ENCODE data around the gene TRIM29.
"Not testable (repeated sequence)": the region's sequence is repeated elsewhere in the genome, so short reads cannot be mapped to it uniquely, and the experiment has no call there.

TRIM29 gene

DNA sequence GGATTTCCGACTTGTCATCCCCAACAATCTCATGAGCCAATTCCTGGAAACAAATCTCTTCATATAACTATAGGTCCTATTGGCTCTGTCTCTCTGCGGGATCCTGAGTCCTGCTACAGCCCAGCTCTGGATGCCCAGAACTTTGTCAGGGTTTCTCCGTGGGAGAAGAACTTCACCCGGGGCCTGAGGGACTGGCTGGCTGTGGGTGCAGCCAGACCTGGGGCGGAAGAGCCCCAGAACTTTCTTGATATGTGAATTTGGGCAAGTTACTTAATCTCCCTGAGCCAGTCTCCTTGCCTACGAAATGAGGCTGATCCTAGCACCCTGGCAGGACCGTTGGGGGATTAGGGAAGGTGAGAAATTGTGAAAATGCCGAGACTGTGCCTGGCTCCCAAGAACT, 6.6 kb upstream of the TRIM29 start:
- peaks cover 74% of the 10 kb centered on the region for H3K27me3 Mint-ChIP-seq (ENCODE audit: low read depth)
- H3K9me3 Mint-ChIP-seq = no peaks in the 10 kb centered on the region

DNA sequence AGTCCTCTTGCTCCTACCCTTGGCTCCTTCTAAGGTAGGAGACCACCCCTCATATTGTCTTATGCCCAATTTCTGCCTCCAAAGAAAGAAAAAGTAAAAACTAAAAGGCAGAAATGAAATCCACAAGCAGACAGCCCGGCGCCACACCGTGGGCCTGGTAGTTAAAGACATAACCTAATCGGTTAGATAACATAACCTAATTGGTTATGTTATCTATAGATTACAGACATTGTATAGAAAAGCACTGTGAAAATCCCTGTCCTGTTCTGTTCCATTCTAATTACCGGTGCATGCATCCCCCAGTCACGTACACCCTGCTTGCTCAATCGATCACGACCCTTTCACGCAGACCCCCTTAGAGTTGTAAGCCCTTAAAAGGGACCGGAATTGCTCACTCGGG, 5.6 kb upstream of the TRIM29 start:
- H3K27me3 Mint-ChIP-seq (ENCODE audit: low read depth) = peaks cover 72% of the 10 kb centered on the region

More for the DNA sequence above, 6.6 kb upstream of the TRIM29 start:
- no peaks in the 10 kb centered on the region for H3K4me1 Mint-ChIP-seq
- TF ChIP-seq, protein P1, sequence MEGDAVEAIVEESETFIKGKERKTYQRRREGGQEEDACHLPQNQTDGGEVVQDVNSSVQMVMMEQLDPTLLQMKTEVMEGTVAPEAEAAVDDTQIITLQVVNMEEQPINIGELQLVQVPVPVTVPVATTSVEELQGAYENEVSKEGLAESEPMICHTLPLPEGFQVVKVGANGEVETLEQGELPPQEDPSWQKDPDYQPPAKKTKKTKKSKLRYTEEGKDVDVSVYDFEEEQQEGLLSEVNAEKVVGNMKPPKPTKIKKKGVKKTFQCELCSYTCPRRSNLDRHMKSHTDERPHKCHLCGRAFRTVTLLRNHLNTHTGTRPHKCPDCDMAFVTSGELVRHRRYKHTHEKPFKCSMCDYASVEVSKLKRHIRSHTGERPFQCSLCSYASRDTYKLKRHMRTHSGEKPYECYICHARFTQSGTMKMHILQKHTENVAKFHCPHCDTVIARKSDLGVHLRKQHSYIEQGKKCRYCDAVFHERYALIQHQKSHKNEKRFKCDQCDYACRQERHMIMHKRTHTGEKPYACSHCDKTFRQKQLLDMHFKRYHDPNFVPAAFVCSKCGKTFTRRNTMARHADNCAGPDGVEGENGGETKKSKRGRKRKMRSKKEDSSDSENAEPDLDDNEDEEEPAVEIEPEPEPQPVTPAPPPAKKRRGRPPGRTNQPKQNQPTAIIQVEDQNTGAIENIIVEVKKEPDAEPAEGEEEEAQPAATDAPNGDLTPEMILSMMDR (IDR thresholded peaks at IDR 0.05; ENCODE audit: unreplicated experiment in 3 of 3) = no peak
- H3K4me3 Mint-ChIP-seq = no peak overlapping the region
- no peaks in the 10 kb centered on the region for H3K36me3 Mint-ChIP-seq (ENCODE audit: low read depth)
- H3K27ac Mint-ChIP-seq = no peak overlapping the region

DNA sequence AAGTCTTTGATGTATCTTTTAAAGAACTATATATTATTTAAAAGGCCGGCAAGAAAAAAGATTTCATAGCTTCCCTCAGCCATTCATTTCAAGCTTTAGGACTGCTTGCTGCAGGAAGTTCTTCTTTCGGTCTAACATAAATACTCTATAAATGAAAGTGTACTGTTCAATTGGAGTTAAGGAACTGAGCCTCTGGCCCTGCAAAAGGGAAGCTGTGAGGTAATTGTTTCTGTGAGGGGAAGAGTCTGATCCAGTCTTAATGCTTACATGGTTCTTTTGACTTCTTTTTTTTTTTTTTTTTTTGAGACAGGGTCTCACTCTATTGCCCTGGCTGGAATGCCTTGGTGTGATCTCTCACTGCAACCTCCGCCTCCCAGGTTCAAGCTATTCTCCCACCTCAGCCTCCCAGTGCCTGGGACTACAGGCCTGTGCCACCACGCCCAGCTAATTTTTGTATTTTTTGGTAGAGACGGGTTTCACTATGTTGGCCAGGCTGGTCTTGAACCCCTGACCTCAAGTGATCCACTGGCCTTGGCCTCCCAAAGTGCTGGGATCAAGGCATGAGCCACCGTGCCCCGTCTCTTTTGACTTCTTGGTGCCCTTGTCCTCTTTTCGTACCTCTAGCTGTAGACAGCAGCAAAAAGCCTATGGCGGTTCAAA, 4.7 kb upstream of the TRIM29 start:
- TF ChIP-seq, protein P1 (IDR thresholded peaks at IDR 0.05; ENCODE audit: unreplicated experiment in 3 of 3) = no peak
- H3K27ac Mint-ChIP-seq = no peak overlapping the region
- peaks cover 65% of the 10 kb centered on the region for H3K27me3 Mint-ChIP-seq (ENCODE audit: low read depth)
- no peak overlapping the region for H3K4me3 Mint-ChIP-seq
- no peaks in the 10 kb centered on the region for H3K4me1 Mint-ChIP-seq
- H3K9me3 Mint-ChIP-seq = no peaks in the 10 kb centered on the region
- H3K36me3 Mint-ChIP-seq (ENCODE audit: low read depth) = no peaks in the 10 kb centered on the region

More for the DNA sequence above, 5.6 kb upstream of the TRIM29 start:
- H3K36me3 Mint-ChIP-seq (ENCODE audit: low read depth); H3K4me3 Mint-ChIP-seq; H3K4me1 Mint-ChIP-seq; H3K27ac Mint-ChIP-seq; H3K9me3 Mint-ChIP-seq: not testable (repeated sequence)

DNA sequence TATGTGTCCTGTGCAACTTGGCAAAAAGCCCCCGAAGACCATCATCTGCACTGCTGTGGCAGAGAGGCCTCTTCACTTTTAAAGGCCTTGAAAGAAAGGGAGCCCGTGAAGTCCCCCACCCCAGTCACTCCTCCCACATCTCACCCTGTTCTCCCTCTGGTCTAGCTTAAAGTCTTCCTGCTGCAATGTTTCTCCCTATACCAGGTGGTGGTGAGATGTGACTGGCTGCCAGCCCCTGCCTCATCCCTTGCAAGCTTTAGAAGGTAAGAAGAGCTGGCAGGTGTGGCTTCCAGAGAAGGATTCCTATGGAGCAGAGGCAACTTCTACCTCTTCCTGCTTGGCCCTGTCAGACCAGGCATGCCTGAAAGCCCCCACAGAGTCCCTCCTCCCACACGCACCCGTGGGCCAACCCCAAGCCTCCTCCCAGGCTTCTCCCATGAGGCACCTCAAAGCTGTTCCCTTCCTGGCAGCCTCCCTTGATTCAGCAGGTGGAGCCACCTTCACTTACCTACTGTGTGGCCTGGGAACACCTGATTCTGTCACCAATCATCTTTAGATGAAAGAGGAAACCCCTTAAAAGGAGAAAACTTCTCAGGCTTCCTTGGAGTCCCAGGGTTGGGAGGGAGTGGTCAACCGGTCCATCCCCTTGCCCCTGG, 4.0 kb upstream of the TRIM29 start:
- TF ChIP-seq, protein P1 (IDR thresholded peaks at IDR 0.05; ENCODE audit: unreplicated experiment in 3 of 3) = no peak
- H3K27me3 Mint-ChIP-seq (ENCODE audit: low read depth) = peaks cover 59% of the 10 kb centered on the region

DNA sequence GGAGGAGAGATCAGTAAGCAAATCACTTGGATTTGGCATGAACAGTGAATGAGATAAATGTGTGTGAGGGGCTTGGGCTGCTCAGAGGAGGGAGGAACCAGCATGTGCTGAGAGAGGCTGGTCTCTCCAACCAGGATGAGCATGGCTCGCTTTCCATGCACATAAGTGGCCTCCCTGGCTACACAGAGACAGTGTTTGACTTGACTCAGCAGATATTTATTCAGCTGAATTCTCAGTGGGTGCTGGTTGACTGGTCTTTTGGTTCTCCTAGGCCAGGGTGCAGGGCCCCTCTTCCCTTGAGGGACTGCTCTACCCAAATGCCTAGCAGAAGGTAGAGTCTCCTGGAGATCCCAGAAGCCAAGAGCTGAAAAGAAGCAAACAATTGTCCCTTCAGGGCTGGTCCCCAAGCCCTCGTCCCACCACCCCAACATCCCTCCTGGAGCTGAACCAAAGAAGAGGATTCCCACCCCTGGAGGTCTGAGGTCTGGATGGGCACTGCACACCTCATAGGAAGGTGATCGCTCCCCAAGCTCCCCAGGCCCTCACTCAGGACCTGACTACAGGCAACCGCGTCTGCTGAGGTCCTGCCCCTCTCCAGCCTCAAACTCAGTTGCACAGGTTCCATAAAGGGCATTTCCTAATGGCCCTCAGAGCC, 3.3 kb upstream of the TRIM29 start:
- no peaks in the 10 kb centered on the region for H3K4me1 Mint-ChIP-seq
- no peaks in the 10 kb centered on the region for H3K36me3 Mint-ChIP-seq (ENCODE audit: low read depth)
- H3K27me3 Mint-ChIP-seq (ENCODE audit: low read depth) = peaks cover 59% of the 10 kb centered on the region
- TF ChIP-seq, protein P1 (IDR thresholded peaks at IDR 0.05; ENCODE audit: unreplicated experiment in 3 of 3) = no peak
- H3K9me3 Mint-ChIP-seq = no peaks in the 10 kb centered on the region
- no peak overlapping the region for H3K27ac Mint-ChIP-seq
- H3K4me3 Mint-ChIP-seq = no peak overlapping the region

More for the DNA sequence above, 4.0 kb upstream of the TRIM29 start:
- Mint-ChIP-seq H3K36me3 (ENCODE audit: low read depth) (no peaks in the 10 kb centered on the region), H3K4me1 (no peaks in the 10 kb centered on the region), H3K4me3 (no peak overlapping the region), H3K27ac (no peak overlapping the region), H3K9me3 (no peaks in the 10 kb centered on the region)

DNA sequence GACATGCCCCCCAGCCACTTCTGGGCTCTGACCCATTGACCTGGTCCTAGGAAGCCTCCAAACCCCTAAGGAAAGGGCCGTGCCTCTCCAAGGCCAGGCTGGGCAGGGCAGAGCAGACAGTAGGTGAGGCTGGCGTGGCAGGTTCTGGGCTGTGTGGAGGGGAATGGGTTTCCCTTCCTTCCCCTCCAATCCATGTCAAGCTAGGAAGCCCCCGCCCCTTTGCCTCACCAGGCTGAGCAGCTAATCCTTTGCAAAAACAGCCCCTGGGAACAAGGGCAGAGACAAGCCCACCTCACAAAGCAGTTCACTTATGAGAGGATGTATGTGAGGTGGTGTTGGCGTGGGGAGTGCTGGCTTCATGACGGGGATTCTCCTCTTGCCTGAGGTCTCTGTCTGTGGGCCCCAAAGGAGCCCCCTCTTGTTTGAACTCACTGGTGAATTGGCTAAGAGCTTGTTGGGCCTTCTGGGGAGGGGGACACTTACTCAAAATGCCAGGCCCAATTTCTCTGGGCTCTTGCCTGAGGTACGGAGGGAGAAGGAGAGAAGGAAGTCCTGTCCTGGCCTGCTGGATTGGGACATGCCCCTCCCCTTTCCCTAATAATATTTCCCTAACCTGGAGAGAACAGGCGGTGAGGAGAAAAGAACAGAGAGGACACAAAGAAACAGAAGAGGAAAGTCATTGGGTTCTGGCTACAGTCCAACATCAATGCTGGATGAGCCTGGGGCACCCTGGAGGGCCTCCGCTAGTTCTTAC, 1.6 kb upstream of the TRIM29 start:
- no peaks in the 10 kb centered on the region for H3K36me3 Mint-ChIP-seq (ENCODE audit: low read depth)
- peaks cover 56% of the 10 kb centered on the region for H3K27me3 Mint-ChIP-seq (ENCODE audit: low read depth)
- TF ChIP-seq, protein P1 (IDR thresholded peaks at IDR 0.05; ENCODE audit: unreplicated experiment in 3 of 3) = no peak

More for the DNA sequence above, 1.6 kb upstream of the TRIM29 start:
- no peak overlapping the region for H3K4me3 Mint-ChIP-seq
- no peak overlapping the region for H3K27ac Mint-ChIP-seq
- H3K4me1 Mint-ChIP-seq = no peaks in the 10 kb centered on the region
- H3K9me3 Mint-ChIP-seq = no peaks in the 10 kb centered on the region
